Hypothalamus (tissue), 51 donors: ENCODE measurements around the gene ARID4B.
"Not testable (repeated sequence)": the region's sequence is repeated elsewhere in the genome, so short reads cannot be mapped to it uniquely, and the experiment has no call there.

Experiments used
- DNase-seq, 51 donors: peaks; one replicate each; lab custom pipeline; 2025; lab: John Stamatoyannopoulos, UW

The ARID4B gene

GRCh38 chr1:235240960-235241359 lies 87.0 kb downstream of the ARID4B start:
- no peak for DNase-seq

GRCh38 chr1:235239851-235240250 lies 88.1 kb downstream of the ARID4B start:
- DNase-seq: no peak

- DNase-seq: no peak
Measured at GRCh38 chr1:235238558-235238957, 89.4 kb downstream of the ARID4B start.

GRCh38 chr1:235236128-235236527 lies 91.9 kb downstream of the ARID4B start:
- DNase-seq: no peak

GRCh38 chr1:235229868-235230267 lies 98.1 kb downstream of the ARID4B start:
- no peak for DNase-seq

GRCh38 chr1:235227414-235227813 lies 100.6 kb downstream of the ARID4B start:
- no peak for DNase-seq

- no peak for DNase-seq
Measured at GRCh38 chr1:235226933-235227332, 101.0 kb downstream of the ARID4B start.

- no peak for DNase-seq
Measured at GRCh38 chr1:235225299-235225698, 102.7 kb downstream of the ARID4B start.

GRCh38 chr1:235221653-235222375 lies 106.2 kb downstream of the ARID4B start:
- no peak for DNase-seq

GRCh38 chr1:235215453-235215852 lies 112.5 kb downstream of the ARID4B start:
- no peak for DNase-seq

- not testable (repeated sequence) for DNase-seq
Measured at GRCh38 chr1:235214962-235215361, 113.0 kb downstream of the ARID4B start.

GRCh38 chr1:235213752-235214151 lies 114.2 kb downstream of the ARID4B start:
- DNase-seq: no peak

GRCh38 chr1:235211517-235211916 lies 116.5 kb downstream of the ARID4B start:
- no peak for DNase-seq

- no peak for DNase-seq
Measured at GRCh38 chr1:235207209-235207565, 120.8 kb downstream of the ARID4B start.

GRCh38 chr1:235206533-235207208 lies 121.3 kb downstream of the ARID4B start:
- DNase-seq: no peak

GRCh38 chr1:235205687-235206086 lies 122.3 kb downstream of the ARID4B start:
- no peak for DNase-seq

- DNase-seq: no peak
Measured at GRCh38 chr1:235203428-235203827, 124.6 kb downstream of the ARID4B start.

- not testable (repeated sequence) for DNase-seq
Measured at GRCh38 chr1:235202447-235202846, 125.5 kb downstream of the ARID4B start.

- peak in 2 of 51 donors; percentile 5 to 9 for DNase-seq
Measured at GRCh38 chr1:235199441-235199840, 128.5 kb downstream of the ARID4B start.

- no peak for DNase-seq
Measured at GRCh38 chr1:235190431-235190830, 137.5 kb downstream of the ARID4B start.

GRCh38 chr1:235187316-235187715 lies 140.7 kb downstream of the ARID4B start:
- DNase-seq: no peak

GRCh38 chr1:235181561-235182245 lies 146.3 kb downstream of the ARID4B start:
- DNase-seq: no peak
